NCI-H1417 (cell line): ENCODE data around the gene UTP20.

ENCODE experiments used
- DNase-seq, 3 experiments: peaks; one replicate each; lab custom pipeline; 2025; lab: John Stamatoyannopoulos, UW

Gene UTP20

DNA sequence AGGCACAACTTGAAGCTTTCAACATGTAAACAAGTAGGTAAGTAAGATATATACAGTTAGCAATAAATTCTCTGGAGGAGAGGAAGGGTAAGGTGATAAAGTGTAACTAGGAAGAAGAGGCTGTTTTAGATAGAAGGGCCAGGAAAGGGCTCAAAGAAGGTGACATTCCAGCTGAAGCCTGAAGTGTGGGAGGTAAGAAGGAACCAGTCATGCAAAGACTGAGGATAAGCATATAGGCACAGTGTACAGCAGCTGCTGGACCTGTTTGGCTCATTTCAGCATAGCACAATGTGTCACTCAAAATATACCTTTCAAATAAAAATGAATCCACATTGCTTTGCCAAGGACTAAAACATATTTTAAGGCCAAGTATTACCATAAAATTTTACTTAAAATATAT, 156.2 kb downstream of the UTP20 start:
- DNase-seq: no peak
